H9 (cell line): ENCODE data around the gene HSD17B8. TPM values are rescaled to one million over a fixed set of nuclear protein-coding genes. Genes with fewer than 3 reads are reported as not detected.

Experiments used
- DNase-seq: peaks from one replicate; pipeline ENCODE4 v3.0.0-alpha.2; 2017
- H2AFZ ChIP-seq: one replicate; pipeline ENCODE4 v1.6.1; 2013; ENCODE audit warnings: mild to moderate bottlenecking, low read length, control low read depth, moderate library complexity
- H2AK5ac ChIP-seq: 2 replicates; pipeline ENCODE4 v1.6.1; 2013; ENCODE audit warnings: low read length, control low read depth, mixed read lengths; ENCODE audit not compliant: insufficient read length
- H2BK120ac ChIP-seq: one replicate; pipeline ENCODE4 v1.6.1; 2013; ENCODE audit warnings: low read depth, mild to moderate bottlenecking, low read length, control low read depth, inconsistent platforms; ENCODE audit not compliant: poor library complexity, severe bottlenecking
- H2BK12ac ChIP-seq: 2 replicates; pipeline ENCODE4 v1.6.1; 2013; ENCODE audit warnings: low read length, control low read depth, mixed read lengths, low read depth; ENCODE audit not compliant: insufficient read length
- H2BK15ac ChIP-seq: 2 replicates; pipeline ENCODE4 v1.6.1; 2013; ENCODE audit warnings: low read depth, low read length, control low read depth
- H2BK20ac ChIP-seq: one replicate; pipeline ENCODE4 v1.6.1; 2013; ENCODE audit warnings: low read depth, mild to moderate bottlenecking, low read length, control low read depth, inconsistent platforms; ENCODE audit not compliant: poor library complexity, severe bottlenecking
- H2BK5ac ChIP-seq: 2 replicates; pipeline ENCODE4 v1.6.1; 2013; ENCODE audit warnings: low read length, control low read depth, mixed read lengths; ENCODE audit not compliant: insufficient read length
- H3K14ac ChIP-seq: 2 replicates; pipeline ENCODE4 v1.6.1; 2013; ENCODE audit warnings: low read length, control low read depth; ENCODE audit not compliant: insufficient read depth
- H3K18ac ChIP-seq: 2 replicates; pipeline ENCODE4 v1.6.1; 2013; ENCODE audit warnings: low read depth, mild to moderate bottlenecking, mixed read lengths, low read length, control low read depth; ENCODE audit not compliant: insufficient read length
- H3K23ac ChIP-seq: 2 replicates; pipeline ENCODE4 v1.6.1; 2013; ENCODE audit warnings: low read length, control low read depth, mixed read lengths, low read depth; ENCODE audit not compliant: insufficient read length
- H3K23me2 ChIP-seq: 2 replicates; pipeline ENCODE4 v1.6.1; 2013; ENCODE audit warnings: low read depth, mild to moderate bottlenecking, mixed read lengths, low read length, control low read depth; ENCODE audit not compliant: insufficient read length, poor library complexity, severe bottlenecking
- H3K27ac ChIP-seq: 2 replicates; pipeline ENCODE4 v1.5.1; 2013; ENCODE audit warnings: low read length, control low read depth, mixed read lengths, low read depth; ENCODE audit not compliant: insufficient read length
- H3K27me3 ChIP-seq: 2 replicates; pipeline ENCODE4 v1.6.1; 2013; ENCODE audit warnings: low read length, control low read depth, inconsistent platforms; ENCODE audit not compliant: insufficient read depth
- H3K4ac ChIP-seq: 2 replicates; pipeline ENCODE4 v1.6.1; 2013; ENCODE audit warnings: low read depth, mild to moderate bottlenecking, control low read depth, inconsistent platforms, low read length, moderate library complexity
- H3K4me1 ChIP-seq: 2 replicates; pipeline ENCODE4 v1.6.1; 2013; ENCODE audit warnings: low read length, control low read depth, inconsistent platforms; ENCODE audit not compliant: insufficient read depth
- H3K4me2 ChIP-seq: 2 replicates; pipeline ENCODE4 v1.6.1; 2013; ENCODE audit warnings: low read length, control low read depth, mixed read lengths; ENCODE audit not compliant: insufficient read length, insufficient read depth
- H3K56ac ChIP-seq: 2 replicates; pipeline ENCODE4 v1.6.1; 2013; ENCODE audit warnings: low read depth, mild to moderate bottlenecking, mixed read lengths, low read length, control low read depth; ENCODE audit not compliant: insufficient read length
- H3K79me1 ChIP-seq: 2 replicates; pipeline ENCODE4 v1.6.1; 2013; ENCODE audit warnings: low read depth, mild to moderate bottlenecking, moderate library complexity, low read length, control low read depth, inconsistent platforms; ENCODE audit not compliant: insufficient read depth, poor library complexity, severe bottlenecking
- H3K79me2 ChIP-seq: 2 replicates; pipeline ENCODE4 v1.6.1; 2013; ENCODE audit warnings: low read length, control low read depth, inconsistent platforms; ENCODE audit not compliant: insufficient read depth
- H3K9ac ChIP-seq: 2 replicates; pipeline ENCODE4 v1.6.1; 2013; ENCODE audit warnings: low read length, control low read depth, mixed read lengths; ENCODE audit not compliant: insufficient read length; ENCODE audit errors: extremely low read depth
- H3K9me3 ChIP-seq: one replicate; pipeline ENCODE4 v1.6.1; 2013; ENCODE audit warnings: low read depth, low read length, inconsistent platforms; ENCODE audit not compliant: control insufficient read depth
- H3T11ph ChIP-seq: one replicate; pipeline ENCODE4 v1.6.1; 2013; ENCODE audit warnings: mild to moderate bottlenecking, low read length, control low read depth, inconsistent platforms
- H4K20me1 ChIP-seq: one replicate; pipeline ENCODE4 v1.6.1; 2013; ENCODE audit not compliant: control insufficient read depth, insufficient read length, insufficient read depth
- H4K5ac ChIP-seq: 2 replicates; pipeline ENCODE4 v1.6.1; 2013; ENCODE audit warnings: low read depth, mild to moderate bottlenecking, mixed read lengths, low read length, control low read depth; ENCODE audit not compliant: insufficient read length
- H4K8ac ChIP-seq: replicated peaks from 2 replicates; pipeline ENCODE4 v1.6.1; 2013; ENCODE audit warnings: low read length, control low read depth, mixed read lengths, low read depth; ENCODE audit not compliant: insufficient read length
- H4K91ac ChIP-seq: 2 replicates; pipeline ENCODE4 v1.6.1; 2013; ENCODE audit warnings: low read depth, mild to moderate bottlenecking, moderate library complexity, mixed read lengths, low read length, control low read depth; ENCODE audit not compliant: insufficient read length
- H3K27ac Mint-ChIP-seq, 3 experiments: 2 replicates in 2 of 3; 3 replicates in 1 of 3; pipeline ENCODE4 v1.8.0; 2020 to 2021; ENCODE audit warnings: mixed read lengths in 3 of 3, mild to moderate bottlenecking in 1 of 3, moderate library complexity in 1 of 3
- H3K27me3 Mint-ChIP-seq: 2 replicates; pipeline ENCODE4 v1.8.0; 2021; ENCODE audit warnings: low read depth, mild to moderate bottlenecking, moderate library complexity, mixed read lengths
- H3K36me3 Mint-ChIP-seq, 3 experiments: 2 replicates in 2 of 3; 3 replicates in 1 of 3; pipeline ENCODE4 v1.8.0; 2020 to 2021; ENCODE audit warnings: low read depth in 3 of 3, mixed read lengths in 3 of 3; ENCODE audit not compliant: insufficient read depth in 1 of 3
- H3K4me1 Mint-ChIP-seq, 2 experiments: 2 replicates each; pipeline ENCODE4 v1.8.0; 2020; ENCODE audit warnings: mixed read lengths in 2 of 2
- H3K4me3 Mint-ChIP-seq, 2 experiments: 2 replicates in 1 of 2; 3 replicates in 1 of 2; pipeline ENCODE4 v1.8.0; 2020 to 2021; ENCODE audit warnings: mild to moderate bottlenecking in 2 of 2, mixed read lengths in 2 of 2, moderate library complexity in 1 of 2
- H3K9me3 Mint-ChIP-seq, 2 experiments: 2 replicates in 1 of 2; 3 replicates in 1 of 2; pipeline ENCODE4 v1.8.0; 2020; ENCODE audit warnings: mild to moderate bottlenecking in 2 of 2, mixed read lengths in 2 of 2, moderate library complexity in 1 of 2
- WGBS: extraction: QIAGEN DNeasy Blood & Tissue Kit; methylation state at CpG from one replicate; pipeline ENCODE4 v1.1.7; 2013; ENCODE audit warnings: missing lambda C conversion rate, low lambda C conversion rate, mixed read lengths; ENCODE audit not compliant: insufficient read length; ENCODE audit errors: extremely low coverage; 5-methylcytosine and 5-hydroxymethylcytosine counted together
- total RNA-seq: library from RNA; stranded (reverse); gene quantifications from 2 replicates; pipeline ENCODE4 v1.2.1, GENCODE V29; 2021
- TF ChIP-seq, protein P1 (sequence below): fragments of 200-600 bp; sonication (generic); conservative IDR thresholded peaks from 3 replicates; pipeline ENCODE4 v1.8.0; 2021; ENCODE audit warnings: antibody characterized with exemption, mild to moderate bottlenecking

Gene HSD17B8
- total RNA-seq, 1 experiment from 2014 or later = 7.1 TPM

DNA sequence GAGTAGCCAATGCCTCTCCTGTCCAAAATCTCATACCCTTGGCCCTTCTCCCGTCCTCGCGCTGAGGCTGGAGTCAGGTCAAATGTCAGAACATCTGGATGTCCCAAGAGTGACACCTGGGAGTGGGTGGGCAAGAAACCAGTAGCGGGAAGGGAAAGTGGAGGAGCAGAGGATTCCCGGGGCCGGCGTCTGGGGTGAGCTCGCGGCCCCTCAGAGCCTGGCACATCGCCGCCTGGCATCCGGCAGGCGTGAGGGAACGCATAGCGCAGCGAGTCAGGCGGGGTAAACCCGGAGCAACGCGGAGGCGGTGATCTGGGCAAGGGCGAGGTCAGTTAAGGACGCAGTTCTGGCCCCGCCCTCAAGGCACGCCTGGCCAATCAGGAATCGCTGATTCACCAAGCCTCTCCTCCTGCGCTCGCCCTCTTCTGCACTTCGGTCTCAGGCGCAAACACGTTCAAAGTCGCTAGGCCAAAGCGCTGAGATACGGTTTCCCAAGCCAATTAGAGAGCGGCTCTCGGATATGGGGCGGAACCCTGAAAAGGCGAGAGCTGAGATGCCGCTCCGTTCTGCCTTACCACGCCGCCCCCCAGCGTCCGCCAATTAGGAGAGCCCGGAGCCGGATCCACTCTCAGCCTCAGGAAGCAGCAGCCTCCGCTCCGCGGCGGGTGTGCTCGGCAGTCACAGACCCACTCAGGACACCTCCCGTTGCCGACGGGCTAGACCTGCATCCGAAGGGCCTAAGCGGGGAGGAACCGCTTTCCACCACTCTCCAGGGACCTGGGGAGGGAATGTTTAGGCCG, 44.7 kb downstream of the HSD17B8 start:
- no peaks in the 10 kb centered on the region; the same call in 1 of the 2 replicates for H3K27me3 ChIP-seq
- H3K9ac ChIP-seq = peak overlapping the region; percentile 58
- H2BK12ac ChIP-seq = no peak overlapping the region
- H3K14ac ChIP-seq = peak overlapping the region; percentile 41
- Mint-ChIP-seq H3K4me3 (peak overlapping the region; percentile 74 to 83), H3K36me3 (peaks cover 8 to 24% (median 20%) of the 10 kb centered on the region in 3 experiments; a peak in 6 of 7 replicates), H3K4me1 (peaks cover 20 to 22% of the 10 kb centered on the region in 2 experiments), H3K27ac (peak overlapping the region in 2 of 3 experiments; percentile 57 to 76; a peak in 3 of 7 replicates), H3K27me3 (peaks cover 37% of the 10 kb centered on the region), H3K9me3 (no peaks in the 10 kb centered on the region; a peak in 1 of 5 replicates)
- H3K27ac ChIP-seq = no peak overlapping the region
- H3K9me3 ChIP-seq = no peaks in the 10 kb centered on the region
- H2AFZ ChIP-seq = no peak overlapping the region
- no peak overlapping the region for H2BK20ac ChIP-seq
- no peaks in the 10 kb centered on the region for H3K79me1 ChIP-seq
- TF ChIP-seq, protein P1, sequence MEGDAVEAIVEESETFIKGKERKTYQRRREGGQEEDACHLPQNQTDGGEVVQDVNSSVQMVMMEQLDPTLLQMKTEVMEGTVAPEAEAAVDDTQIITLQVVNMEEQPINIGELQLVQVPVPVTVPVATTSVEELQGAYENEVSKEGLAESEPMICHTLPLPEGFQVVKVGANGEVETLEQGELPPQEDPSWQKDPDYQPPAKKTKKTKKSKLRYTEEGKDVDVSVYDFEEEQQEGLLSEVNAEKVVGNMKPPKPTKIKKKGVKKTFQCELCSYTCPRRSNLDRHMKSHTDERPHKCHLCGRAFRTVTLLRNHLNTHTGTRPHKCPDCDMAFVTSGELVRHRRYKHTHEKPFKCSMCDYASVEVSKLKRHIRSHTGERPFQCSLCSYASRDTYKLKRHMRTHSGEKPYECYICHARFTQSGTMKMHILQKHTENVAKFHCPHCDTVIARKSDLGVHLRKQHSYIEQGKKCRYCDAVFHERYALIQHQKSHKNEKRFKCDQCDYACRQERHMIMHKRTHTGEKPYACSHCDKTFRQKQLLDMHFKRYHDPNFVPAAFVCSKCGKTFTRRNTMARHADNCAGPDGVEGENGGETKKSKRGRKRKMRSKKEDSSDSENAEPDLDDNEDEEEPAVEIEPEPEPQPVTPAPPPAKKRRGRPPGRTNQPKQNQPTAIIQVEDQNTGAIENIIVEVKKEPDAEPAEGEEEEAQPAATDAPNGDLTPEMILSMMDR = no peak
- H2BK120ac ChIP-seq = no peak overlapping the region
- no peak overlapping the region for H3T11ph ChIP-seq
- WGBS = no CpG with 5 or more reads among the region's 58 CpGs
- H4K5ac ChIP-seq = no peak overlapping the region
- H3K79me2 ChIP-seq = no peaks in the 10 kb centered on the region
- no peak overlapping the region for H2BK5ac ChIP-seq
- H4K91ac ChIP-seq = no peak overlapping the region
- peaks cover 17% of the 10 kb centered on the region for H3K23me2 ChIP-seq
- peak overlapping the region; percentile 77 for H3K4me2 ChIP-seq
- peak overlapping the region; percentile 66 for H3K18ac ChIP-seq
- no peak overlapping the region for H2AK5ac ChIP-seq
- no peaks in the 10 kb centered on the region; the same call in 1 of the 2 replicates for H3K4me1 ChIP-seq
- no peak overlapping the region for H2BK15ac ChIP-seq
- H4K20me1 ChIP-seq = no peaks in the 10 kb centered on the region
- peak; percentile 99 for DNase-seq
- no peak overlapping the region for H3K4ac ChIP-seq
- H3K56ac ChIP-seq = no peak overlapping the region
- H3K23ac ChIP-seq = no peak overlapping the region
- no peak overlapping the region for H4K8ac ChIP-seq
